HEK293 (cell line): Measurements from ENCODE around the gene GPRASP3.
A peak's percentile ranks its signal among the peaks of the same experiment; 100 is the strongest.

Experiments
- EGR2 ChIP-seq: fragments of 450-650 bp; formaldehyde crosslinking; IDR thresholded peaks from 2 replicates; pipeline ENCODE4 v1.5.1; 2016; ENCODE audit warnings: low read depth, missing biosample characterization, missing genetic modification characterization
- GFI1B ChIP-seq: fragments of 450-650 bp; formaldehyde crosslinking; IDR thresholded peaks from 2 replicates; pipeline ENCODE4 v1.5.1; 2016; ENCODE audit warnings: missing biosample characterization, missing genetic modification characterization
- GLIS2 ChIP-seq: fragments of 450-650 bp; formaldehyde crosslinking; IDR thresholded peaks from 2 replicates; pipeline ENCODE4 v1.5.1; 2016; ENCODE audit warnings: missing biosample characterization, missing genetic modification characterization
- HOXC10 ChIP-seq: sonication (generic); formaldehyde crosslinking; IDR thresholded peaks from 2 replicates; pipeline ENCODE4 v1.8.1; 2023; ENCODE audit warnings: mild to moderate bottlenecking, missing genetic modification reagents
- KLF8 ChIP-seq: fragments of 450-650 bp; formaldehyde crosslinking; IDR thresholded peaks from 2 replicates; pipeline ENCODE4 v1.5.1; 2016; ENCODE audit warnings: missing biosample characterization, missing genetic modification characterization
- MYNN ChIP-seq: fragments of 450-650 bp; formaldehyde crosslinking; IDR thresholded peaks from 2 replicates; pipeline ENCODE4 v1.5.1; 2016; ENCODE audit warnings: missing biosample characterization, missing genetic modification characterization, borderline replicate concordance
- OVOL3 ChIP-seq: fragments of 450-650 bp; formaldehyde crosslinking; IDR thresholded peaks from 2 replicates; pipeline ENCODE4 v1.5.1; 2016; ENCODE audit warnings: missing biosample characterization, missing genetic modification characterization
- PRDM10 ChIP-seq: fragments of 450-650 bp; formaldehyde crosslinking; IDR thresholded peaks from 2 replicates; pipeline ENCODE4 v1.5.1; 2016; ENCODE audit warnings: missing biosample characterization, missing genetic modification characterization
- SP7 ChIP-seq: fragments of 450-650 bp; formaldehyde crosslinking; IDR thresholded peaks from 2 replicates; pipeline ENCODE4 v1.5.1; 2016; ENCODE audit warnings: missing biosample characterization, missing genetic modification characterization
- TCF7L2 ChIP-seq: IDR thresholded peaks from 2 replicates; pipeline ENCODE4 v1.6.1; 2011; ENCODE audit warnings: low read depth, mild to moderate bottlenecking, inconsistent platforms, low read length, moderate library complexity, borderline replicate concordance
- ZBTB17 ChIP-seq: fragments of 450-650 bp; formaldehyde crosslinking; IDR thresholded peaks from 2 replicates; pipeline ENCODE4 v1.5.1; 2016; ENCODE audit warnings: missing biosample characterization, missing genetic modification characterization
- ZBTB44 ChIP-seq: fragments of 450-650 bp; IDR thresholded peaks from 2 replicates; pipeline ENCODE4 v1.5.1; 2018; ENCODE audit warnings: missing biosample characterization, mild to moderate bottlenecking, missing genetic modification characterization
- ZBTB6 ChIP-seq: fragments of 450-650 bp; formaldehyde crosslinking; IDR thresholded peaks from 2 replicates; pipeline ENCODE4 v1.5.1; 2017; ENCODE audit warnings: missing biosample characterization, missing genetic modification characterization
- ZBTB7A ChIP-seq: fragments of 450-650 bp; formaldehyde crosslinking; IDR thresholded peaks from 2 replicates; pipeline ENCODE4 v1.5.1; 2016; ENCODE audit warnings: low read depth, missing biosample characterization, missing genetic modification characterization
- ZBTB8A ChIP-seq: fragments of 450-650 bp; formaldehyde crosslinking; IDR thresholded peaks from 2 replicates; pipeline ENCODE4 v1.5.1; 2016; ENCODE audit warnings: missing biosample characterization, missing genetic modification characterization
- ZFP3 ChIP-seq: fragments of 450-650 bp; formaldehyde crosslinking; IDR thresholded peaks from 2 replicates; pipeline ENCODE4 v1.5.1; 2016; ENCODE audit warnings: low read depth, missing biosample characterization, missing genetic modification characterization
- ZFP37 ChIP-seq: fragments of 450-650 bp; formaldehyde crosslinking; IDR thresholded peaks from 2 replicates; pipeline ENCODE4 v1.5.1; 2016; ENCODE audit warnings: missing biosample characterization, missing genetic modification characterization
- ZNF121 ChIP-seq: fragments of 450-650 bp; formaldehyde crosslinking; IDR thresholded peaks from 2 replicates; pipeline ENCODE4 v1.5.1; 2016; ENCODE audit warnings: missing biosample characterization, missing genetic modification characterization
- ZNF146 ChIP-seq: fragments of 450-650 bp; formaldehyde crosslinking; IDR thresholded peaks from 2 replicates; pipeline ENCODE4 v1.5.1; 2016; ENCODE audit warnings: missing biosample characterization, missing genetic modification characterization
- ZNF169 ChIP-seq: fragments of 450-650 bp; formaldehyde crosslinking; IDR thresholded peaks from 2 replicates; pipeline ENCODE4 v1.5.1; 2016; ENCODE audit warnings: missing biosample characterization, missing genetic modification characterization
- ZNF202 ChIP-seq: fragments of 450-650 bp; formaldehyde crosslinking; IDR thresholded peaks from 2 replicates; pipeline ENCODE4 v1.5.1; 2016; ENCODE audit warnings: missing biosample characterization, missing genetic modification characterization, borderline replicate concordance
- ZNF211 ChIP-seq: fragments of 450-650 bp; formaldehyde crosslinking; IDR thresholded peaks from 2 replicates; pipeline ENCODE4 v1.5.1; 2016; ENCODE audit warnings: low read depth, missing biosample characterization, missing genetic modification characterization
- ZNF311 ChIP-seq: fragments of 450-650 bp; formaldehyde crosslinking; IDR thresholded peaks from 2 replicates; pipeline ENCODE4 v1.5.1; 2017; ENCODE audit warnings: missing biosample characterization, missing genetic modification characterization, borderline replicate concordance
- ZNF335 ChIP-seq: fragments of 450-650 bp; formaldehyde crosslinking; conservative IDR thresholded peaks from 2 replicates; pipeline ENCODE4 v1.5.1; 2016; ENCODE audit warnings: missing biosample characterization, missing genetic modification characterization
- ZNF37A ChIP-seq: fragments of 450-650 bp; IDR thresholded peaks from 2 replicates; pipeline ENCODE4 v1.5.1; 2018; ENCODE audit warnings: missing biosample characterization, missing genetic modification characterization
- ZNF433 ChIP-seq: fragments of 450-650 bp; formaldehyde crosslinking; IDR thresholded peaks from 2 replicates; pipeline ENCODE4 v1.5.1; 2016; ENCODE audit warnings: missing biosample characterization, missing genetic modification characterization, low read depth
- ZNF544 ChIP-seq: fragments of 450-650 bp; formaldehyde crosslinking; IDR thresholded peaks from 2 replicates; pipeline ENCODE4 v1.5.0; 2017; ENCODE audit warnings: missing biosample characterization, missing genetic modification characterization
- ZNF629 ChIP-seq: fragments of 450-650 bp; formaldehyde crosslinking; IDR thresholded peaks from 2 replicates; pipeline ENCODE4 v1.5.1; 2017; ENCODE audit warnings: missing biosample characterization, missing genetic modification characterization
- ZNF707 ChIP-seq: fragments of 450-650 bp; formaldehyde crosslinking; IDR thresholded peaks from 2 replicates; pipeline ENCODE4 v1.5.1; 2016; ENCODE audit warnings: missing biosample characterization, missing genetic modification characterization
- ZSCAN23 ChIP-seq: fragments of 450-650 bp; formaldehyde crosslinking; IDR thresholded peaks from 2 replicates; pipeline ENCODE4 v1.5.1; 2016; ENCODE audit warnings: missing biosample characterization, missing genetic modification characterization
- ZXDB ChIP-seq: fragments of 450-650 bp; formaldehyde crosslinking; IDR thresholded peaks from 2 replicates; pipeline ENCODE4 v1.5.1; 2016; ENCODE audit warnings: missing biosample characterization, missing genetic modification characterization
- TF ChIP-seq, protein P1 (sequence below): fragments of 450-650 bp; formaldehyde crosslinking; IDR thresholded peaks from 2 replicates; pipeline ENCODE4 v1.5.1; 2016; ENCODE audit warnings: missing biosample characterization, missing genetic modification characterization, borderline replicate concordance
- TF ChIP-seq, protein P2 (sequence below): fragments of 450-650 bp; formaldehyde crosslinking; IDR thresholded peaks from 2 replicates; pipeline ENCODE4 v1.5.1; 2016; ENCODE audit warnings: missing biosample characterization, missing genetic modification characterization

GPRASP3 gene

GRCh38 chrX:102768987-102769761, 48.6 kb downstream of the GPRASP3 start (continued):
- TF ChIP-seq GLIS2 (tag by site-specific recombination) (no peak), ZNF169 (no peak), ZBTB6 (tag by site-specific recombination) (no peak), ZBTB8A (peak; percentile 48), KLF8 (tag by site-specific recombination) (peak; percentile 40; the same call in 1 of the 2 replicates), MYNN (tag by site-specific recombination) (no peak), ZNF707 (tag by site-specific recombination) (no peak), ZNF121 (tag by site-specific recombination) (no peak), PRDM10 (tag by site-specific recombination) (no peak), ZNF335 (peak; percentile 80), ZBTB17 (tag by site-specific recombination) (peak; percentile 81), SP7 (peak; percentile 50; the same call in 1 of the 2 replicates), ZNF433 (tag by site-specific recombination) (no peak), GFI1B (tag by site-specific recombination) (no peak), ZNF146 (no peak), ZNF629 (tag by site-specific recombination) (peak; percentile 92), OVOL3 (tag by site-specific recombination) (no peak), ZXDB (0 out of 2 replicates have a peak, but pooled peaks have one; percentile 41), ZSCAN23 (tag by site-specific recombination) (no peak), ZNF211 (tag by site-specific recombination) (no peak), ZNF311 (tag by site-specific recombination) (no peak), ZNF202 (no peak), ZFP3 (tag by site-specific recombination) (no peak), ZFP37 (tag by site-specific recombination) (no peak), ZNF544 (no peak), TCF7L2 (no peak), EGR2 (tag by site-specific recombination) (no peak), ZBTB7A (tag by site-specific recombination) (no peak), ZBTB44 (tag by site-specific recombination) (no peak), HOXC10 (no peak), ZNF37A (tag by site-specific recombination) (no peak)
- TF ChIP-seq, protein P1, sequence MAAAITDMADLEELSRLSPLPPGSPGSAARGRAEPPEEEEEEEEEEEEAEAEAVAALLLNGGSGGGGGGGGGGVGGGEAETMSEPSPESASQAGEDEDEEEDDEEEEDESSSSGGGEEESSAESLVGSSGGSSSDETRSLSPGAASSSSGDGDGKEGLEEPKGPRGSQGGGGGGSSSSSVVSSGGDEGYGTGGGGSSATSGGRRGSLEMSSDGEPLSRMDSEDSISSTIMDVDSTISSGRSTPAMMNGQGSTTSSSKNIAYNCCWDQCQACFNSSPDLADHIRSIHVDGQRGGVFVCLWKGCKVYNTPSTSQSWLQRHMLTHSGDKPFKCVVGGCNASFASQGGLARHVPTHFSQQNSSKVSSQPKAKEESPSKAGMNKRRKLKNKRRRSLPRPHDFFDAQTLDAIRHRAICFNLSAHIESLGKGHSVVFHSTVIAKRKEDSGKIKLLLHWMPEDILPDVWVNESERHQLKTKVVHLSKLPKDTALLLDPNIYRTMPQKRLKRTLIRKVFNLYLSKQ = no peak
- TF ChIP-seq, protein P2, sequence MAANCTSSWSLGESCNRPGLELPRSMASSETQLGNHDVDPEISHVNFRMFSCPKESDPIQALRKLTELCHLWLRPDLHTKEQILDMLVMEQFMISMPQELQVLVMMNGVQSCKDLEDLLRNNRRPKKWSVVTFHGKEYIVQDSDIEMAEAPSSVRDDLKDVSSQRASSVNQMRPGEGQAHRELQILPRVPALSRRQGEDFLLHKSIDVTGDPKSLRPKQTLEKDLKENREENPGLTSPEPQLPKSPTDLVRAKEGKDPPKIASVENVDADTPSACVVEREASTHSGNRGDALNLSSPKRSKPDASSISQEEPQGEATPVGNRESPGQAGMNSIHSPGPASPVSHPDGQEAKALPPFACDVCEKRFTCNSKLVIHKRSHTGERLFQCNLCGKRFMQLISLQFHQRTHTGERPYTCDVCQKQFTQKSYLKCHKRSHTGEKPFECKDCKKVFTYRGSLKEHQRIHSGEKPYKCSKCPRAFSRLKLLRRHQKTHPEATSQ = no peak
